ENCODE measurements around the gene FBXL15. TPM values are rescaled to one million over a fixed set of nuclear protein-coding genes. Genes with fewer than 3 reads are reported as not detected.

FBXL15 gene
- total and polyA plus RNA-seq, 2 of the 4 experiments (the other 2 are of a cell fraction): 3.0 to 8.4 TPM

DNA sequence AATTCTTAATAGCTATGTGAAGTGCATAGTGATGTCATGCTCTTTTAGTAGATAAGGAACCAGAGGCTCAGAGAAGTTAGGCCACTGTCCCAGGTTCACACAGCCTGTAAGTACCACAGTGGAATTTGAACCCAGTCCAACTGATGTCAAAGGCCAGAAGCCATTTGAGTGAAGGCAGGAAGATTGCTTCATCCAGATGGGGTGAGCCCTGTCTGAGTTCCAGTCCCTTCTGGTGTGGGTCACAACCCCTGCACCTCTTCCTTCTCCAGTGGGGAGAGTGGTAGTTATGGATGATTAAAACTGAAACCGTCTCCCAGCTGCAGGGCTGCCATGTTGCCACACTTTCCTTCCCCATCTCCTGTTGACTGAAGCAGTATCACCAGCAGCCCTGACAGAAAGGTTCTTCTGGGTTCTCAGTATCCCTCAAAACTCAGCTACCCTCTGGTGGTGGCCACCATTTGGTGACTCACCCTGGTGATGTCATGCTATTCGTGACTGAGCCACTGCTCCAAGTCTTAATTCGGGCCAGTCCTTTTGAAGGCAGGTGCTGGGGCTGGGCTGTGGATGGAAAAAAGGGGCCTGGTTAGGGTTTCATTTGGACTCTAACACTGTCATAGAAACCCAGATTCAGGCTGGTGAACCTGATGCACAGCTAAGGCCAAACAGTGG is 32.2 kb downstream of the FBXL15 start:
- Histone ChIP-seq H2BK5ac (ENCODE audit: low read depth, low read length, poor library complexity, severe bottlenecking) (peak overlapping the region; percentile 66), H3K23ac (ENCODE audit: low read depth, low read length) (peak overlapping the region; percentile 18; the same call in 1 of the 2 replicates), H4K8ac (ENCODE audit: low read depth in 2 of 2, low read length in 2 of 2) (no peak overlapping the region), H3K9me1 (ENCODE audit: insufficient read depth, low read length) (peaks cover 19% of the 10 kb centered on the region), H3K18ac (ENCODE audit: low read depth, low read length) (peak overlapping the region; percentile 40; the same call in 1 of the 2 replicates), H3K4me1 (ENCODE audit: control insufficient read depth, insufficient read depth, low read length) (peaks cover 13% of the 10 kb centered on the region), H4K91ac (ENCODE audit: insufficient read depth, low read depth, low read length) (peak overlapping the region; percentile 24), H2AK5ac (ENCODE audit: low read depth, low read length) (peak overlapping the region; percentile 69), H3K79me1 (ENCODE audit: low read depth in 1 of 2, low read length in 2 of 2) (peaks cover 4% of the 10 kb centered on the region in 2 experiments; a peak in 2 of 4 replicates), H2BK120ac (ENCODE audit: low read depth, low read length) (peak overlapping the region; percentile 37; the same call in 1 of the 2 replicates), H3K4me2 (ENCODE audit: low read depth, low read length) (peak overlapping the region; percentile 12; the same call in 1 of the 2 replicates), H3K9me3 (ENCODE audit: control insufficient read depth, insufficient read depth, low read length) (no peaks in the 10 kb centered on the region), H3K4ac (ENCODE audit: low read depth, low read length) (peak overlapping the region; percentile 28), H3K14ac (replicated peaks; ENCODE audit: low read depth, low read length) (0 out of 2 replicates have a peak overlapping the region, but pooled peaks have one; percentile 5), H3K9ac (ENCODE audit: low read depth, low read length) (no peak overlapping the region), H3K27me3 (ENCODE audit: control insufficient read depth, insufficient read depth, low read length) (no peaks in the 10 kb centered on the region), H3K56ac (ENCODE audit: extremely low read depth, insufficient read depth, low read length) (no peak overlapping the region), H4K5ac (ENCODE audit: low read depth, low read length) (peak overlapping the region; percentile 30; the same call in 1 of the 2 replicates), H4K20me1 (ENCODE audit: insufficient read depth, low read length) (no peaks in the 10 kb centered on the region; the same call in 1 of the 2 replicates), H2AFZ (replicated peaks; ENCODE audit: low read length, poor library complexity) (peak overlapping the region; percentile 82), H3K4me3 (ENCODE audit: insufficient read depth, low read depth, low read length) (no peak overlapping the region), H3K36me3 (ENCODE audit: control insufficient read depth, insufficient read depth, low read length) (no peaks in the 10 kb centered on the region), H2AK9ac (replicated peaks; ENCODE audit: low read depth, low read length, poor library complexity) (peak overlapping the region; percentile 74), H2BK15ac (ENCODE audit: low read depth, low read length) (peak overlapping the region; percentile 66; the same call in 1 of the 3 replicates), H2BK20ac (ENCODE audit: low read depth, low read length) (peak overlapping the region; percentile 36; the same call in 1 of the 2 replicates), H3K27ac (ENCODE audit: insufficient read depth, low read length) (no peak overlapping the region)
- in situ Hi-C loops (cut with MboI; ENCODE audit: low sequenced_read_pairs) (no loop called here), intact Hi-C loops (cut with micrococcal nuclease) (no loop called here), dilution Hi-C loops (cut with HindIII; ENCODE audit: low sequenced_read_pairs, unreplicated experiment) (no loop called here)
- peak; percentile 85 for DNase-seq
- WGBS, 2 experiments (ENCODE audit: extremely low coverage in 2 of 2, insufficient read length in 1 of 2): no CpG with 5 or more reads among the region's 3 CpGs
- no TSS peak for BruUV-seq (replicated peaks)
- ChIA-PET CTCF (no interaction called here), POLR2A (ENCODE audit: unreplicated experiment) (interaction anchor here (0.6 kb wide), 2 partner anchors 18 to 220 kb away, joined by 5 to 7 read pairs; no protein-coding TSS in a partner anchor)
- peak; percentile 7; the same call in 1 of the 2 replicates for ATAC-seq (ENCODE audit: low read depth)
- TF ChIP-seq FOS (IDR thresholded peaks at IDR 0.05; ENCODE audit: low read depth, low read length) (peak; percentile 88), MAZ (IDR thresholded peaks at IDR 0.05; ENCODE audit: borderline replicate concordance, low read depth, low read length) (no peak), BHLHE40 (IDR thresholded peaks at IDR 0.05; ENCODE audit: low read depth, low read length) (0 out of 2 replicates have a peak, but pooled peaks have one; percentile 22)
